Prostate gland (tissue), 2 donors: Measurements from ENCODE around the gene LAD1. TPM values are rescaled to one million over a fixed set of nuclear protein-coding genes. Genes with fewer than 3 reads are reported as not detected.

ENCODE experiments used
- DNase-seq: peaks from one replicate; pipeline ENCODE4 v3.0.0-alpha.2; 2019; ENCODE audit warnings: low spot score
- H3K27ac ChIP-seq, 2 donors: fragments of 200-600 bp; sonication (generic); 2 replicates each; pipeline ENCODE4 v1.5.1; 2017 to 2019
- H3K27me3 ChIP-seq: fragments of 200-600 bp; sonication (generic); replicated peaks from 2 replicates; pipeline ENCODE4 v1.5.1; 2019; ENCODE audit not compliant: insufficient read depth
- H3K36me3 ChIP-seq, 2 donors: fragments of 200-600 bp; sonication (generic); 1 replicate in 1 of 2; 2 replicates in 1 of 2; pipeline versions ENCODE4 v1.5.1 to v1.8.1; 2017 to 2019
- H3K4me1 ChIP-seq: fragments of 200-600 bp; sonication (generic); replicated peaks from 2 replicates; pipeline ENCODE4 v1.5.1; 2019
- H3K4me3 ChIP-seq, 2 donors: fragments of 200-600 bp; sonication (generic); 2 replicates each; pipeline ENCODE4 v1.5.1; 2017 to 2019
- H3K9me3 ChIP-seq: fragments of 200-600 bp; sonication (generic); 2 replicates; pipeline ENCODE4 v1.5.1; 2017
- CTCF ChIP-seq, 4 experiments: fragments of 200-600 bp in 2 of 4; fragments of 450-650 bp in 2 of 4; sonication (generic) in 2 of 4; IDR thresholded peaks; 1 replicate in 3 of 4; 2 replicates in 1 of 4; pipeline ENCODE4 v1.5.1; 2016 to 2019; ENCODE audit warnings: antibody characterized with exemption in 4 of 4, mild to moderate bottlenecking in 2 of 4, moderate library complexity in 2 of 4
- POLR2A ChIP-seq: fragments of 450-650 bp; IDR thresholded peaks from one replicate; pipeline ENCODE4 v1.6.1; 2016; ENCODE audit warnings: antibody characterized with exemption, mild to moderate bottlenecking
- POLR2AphosphoS5 ChIP-seq: sonication (generic); formaldehyde crosslinking; IDR thresholded peaks from one replicate; pipeline ENCODE4 v1.6.1; 2017; ENCODE audit warnings: antibody characterized with exemption
- WGBS: methylation state at CpG from one replicate; pipeline ENCODE4 v1.1.5; 2018; 5-methylcytosine and 5-hydroxymethylcytosine counted together
- intact Hi-C: fragments of 100-400 bp; cut with DNase I; formaldehyde crosslinking; loops from one replicate; pipeline ENCODE4 v1.14.2; 2022
- total RNA-seq, 2 donors: library from RNA; depleted of rRNA; stranded (reverse); fragments of >200 nt; gene quantifications; one replicate each; pipeline ENCODE4 v1.1.0, GENCODE V29; 2016

Gene LAD1
- total RNA-seq, 2 donors from 2014 or later, result 12.8 to 26.8 TPM

GRCh38 chr1:201354151-201354900, 44.8 kb downstream of the LAD1 start:
- H3K4me3 ChIP-seq, result no peak overlapping the region
- TF ChIP-seq POLR2AphosphoS5 (no peak), POLR2A (no peak)
- H3K27ac ChIP-seq, result no peak overlapping the region
- WGBS, result 89% methylated on average over 9 of the region's 9 CpGs
- no peaks in the 10 kb centered on the region for H3K4me1 ChIP-seq
- no peaks in the 10 kb centered on the region for H3K27me3 ChIP-seq
- intact Hi-C loops, result no loop called here
- H3K9me3 ChIP-seq, result no peaks in the 10 kb centered on the region
- H3K36me3 ChIP-seq, result no peaks in the 10 kb centered on the region
- no peak for DNase-seq

DNA sequence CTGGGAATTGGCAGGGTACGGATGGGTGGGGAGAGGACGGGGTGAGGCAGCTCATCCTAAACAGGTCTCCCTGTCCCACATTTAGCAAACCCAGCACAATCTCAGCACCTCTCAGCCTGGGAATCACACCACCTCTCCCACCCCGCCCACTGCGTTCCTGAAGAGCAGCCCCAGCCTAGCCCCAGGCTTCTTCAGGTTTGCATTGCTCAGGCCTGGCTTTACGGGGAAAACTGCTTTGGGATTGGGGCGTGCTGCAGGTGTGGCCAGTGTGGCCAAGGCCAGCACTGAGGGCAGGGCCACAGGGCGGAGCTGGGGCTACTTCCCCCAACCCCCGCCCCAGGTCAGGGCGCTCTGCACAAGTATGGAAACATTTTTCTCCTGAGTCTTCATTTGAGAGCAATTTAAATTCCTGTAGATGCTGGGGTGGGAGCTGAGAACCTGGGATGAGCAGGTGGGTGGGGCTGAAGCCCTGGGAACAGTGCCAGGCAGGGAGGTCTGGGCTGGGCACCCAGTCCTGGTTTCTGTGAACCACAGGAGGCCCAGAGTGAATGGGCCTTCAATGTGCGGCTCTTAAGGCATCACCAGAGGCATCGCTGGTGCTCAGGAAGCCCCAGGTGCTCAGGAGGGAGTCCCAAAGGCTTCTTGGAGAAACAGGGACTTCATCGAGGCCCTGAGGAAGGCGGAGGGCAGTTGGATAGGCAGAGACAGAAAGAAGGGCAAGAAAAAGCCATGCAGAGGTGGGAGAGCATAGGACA, 45.8 kb downstream of the LAD1 start:
- DNase-seq, result no peak
- Histone ChIP-seq H3K36me3 (no peaks in the 10 kb centered on the region), H3K4me3 (no peak overlapping the region), H3K9me3 (no peaks in the 10 kb centered on the region), H3K27ac (no peak overlapping the region), H3K27me3 (no peaks in the 10 kb centered on the region), H3K4me1 (no peaks in the 10 kb centered on the region)
- intact Hi-C loops, result no loop called here
- 90% methylated on average over 13 of the region's 13 CpGs for WGBS
- TF ChIP-seq POLR2AphosphoS5, result no peak
- TF ChIP-seq POLR2A, result no peak

GRCh38 chr1:201351617-201352016, 47.5 kb downstream of the LAD1 start:
- no peak overlapping the region for H3K27ac ChIP-seq
- H3K27me3 ChIP-seq, result no peaks in the 10 kb centered on the region
- no peaks in the 10 kb centered on the region for H3K36me3 ChIP-seq
- no peak for TF ChIP-seq POLR2A
- TF ChIP-seq CTCF (IDR thresholded peaks at IDR 0.05), result no peak
- no peak for TF ChIP-seq POLR2AphosphoS5
- intact Hi-C loops, result no loop called here
- no peaks in the 10 kb centered on the region for H3K4me1 ChIP-seq
- H3K9me3 ChIP-seq, result no peaks in the 10 kb centered on the region
- no peak for DNase-seq
- no peak overlapping the region for H3K4me3 ChIP-seq

DNA sequence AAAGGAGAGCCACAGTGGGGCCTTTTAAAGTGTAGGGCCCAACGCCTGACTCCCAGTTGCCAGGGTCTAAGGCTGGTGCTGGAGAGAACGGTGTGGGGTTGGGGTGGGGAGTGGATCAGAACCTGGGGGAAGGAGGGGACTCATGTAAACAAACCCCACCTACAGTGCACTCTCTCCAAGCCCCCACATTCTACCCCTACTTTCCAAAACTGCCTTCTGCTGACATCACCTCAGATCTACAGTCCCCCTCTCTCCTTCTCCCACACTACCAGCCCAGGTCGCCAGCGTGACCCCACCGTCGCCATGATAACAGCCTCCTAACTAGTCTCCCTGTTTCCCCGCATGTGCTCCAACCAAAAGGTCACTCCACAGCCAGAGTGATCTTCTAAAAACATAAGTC, 48.2 kb downstream of the LAD1 start:
- Histone ChIP-seq H3K27me3 (no peaks in the 10 kb centered on the region), H3K9me3 (no peaks in the 10 kb centered on the region), H3K4me3 (no peak overlapping the region), H3K4me1 (peaks cover 3% of the 10 kb centered on the region), H3K36me3 (no peaks in the 10 kb centered on the region), H3K27ac (no peak overlapping the region)
- WGBS, result 93% methylated on average over 7 of the region's 7 CpGs
- DNase-seq, result no peak
- intact Hi-C loops, result no loop called here
- no peak for TF ChIP-seq CTCF (IDR thresholded peaks at IDR 0.05)
- TF ChIP-seq POLR2AphosphoS5, result no peak
- TF ChIP-seq POLR2A, result no peak

GRCh38 chr1:201350361-201350725, 48.8 kb downstream of the LAD1 start:
- WGBS, result 83% methylated on average over 2 of the region's 2 CpGs
- H3K4me1 ChIP-seq, result peaks cover 3% of the 10 kb centered on the region
- H3K9me3 ChIP-seq, result no peaks in the 10 kb centered on the region
- H3K27ac ChIP-seq, result no peak overlapping the region
- no peaks in the 10 kb centered on the region for H3K36me3 ChIP-seq
- DNase-seq, result no peak
- intact Hi-C loops, result no loop called here
- no peaks in the 10 kb centered on the region for H3K27me3 ChIP-seq
- H3K4me3 ChIP-seq, result no peak overlapping the region
- TF ChIP-seq POLR2A (no peak), POLR2AphosphoS5 (no peak), CTCF (IDR thresholded peaks at IDR 0.05) (no peak)
